ENCODE measurements around the gene NOL9.

Gene NOL9

DNA sequence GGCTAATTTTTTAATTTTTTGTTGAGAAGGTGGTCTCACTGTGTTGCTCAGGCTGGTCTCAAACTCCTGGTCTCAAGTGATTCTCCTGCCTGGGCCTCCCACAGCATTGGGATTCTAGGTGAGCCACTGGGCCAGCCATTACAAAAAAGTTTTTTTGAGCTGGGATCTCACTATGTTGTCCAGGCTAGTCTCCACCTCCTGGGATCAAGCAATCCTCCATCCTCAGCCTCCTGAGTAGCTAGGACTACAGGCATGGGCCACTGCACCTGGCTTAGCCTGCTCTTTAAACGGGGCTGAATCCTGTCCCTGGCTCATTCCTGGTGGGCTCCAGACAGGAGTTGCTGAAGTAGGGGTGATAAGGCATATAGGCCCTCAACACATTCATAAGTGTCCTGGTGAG, 3.3 kb upstream of the NOL9 start:
- TF ChIP-seq, protein P1, sequence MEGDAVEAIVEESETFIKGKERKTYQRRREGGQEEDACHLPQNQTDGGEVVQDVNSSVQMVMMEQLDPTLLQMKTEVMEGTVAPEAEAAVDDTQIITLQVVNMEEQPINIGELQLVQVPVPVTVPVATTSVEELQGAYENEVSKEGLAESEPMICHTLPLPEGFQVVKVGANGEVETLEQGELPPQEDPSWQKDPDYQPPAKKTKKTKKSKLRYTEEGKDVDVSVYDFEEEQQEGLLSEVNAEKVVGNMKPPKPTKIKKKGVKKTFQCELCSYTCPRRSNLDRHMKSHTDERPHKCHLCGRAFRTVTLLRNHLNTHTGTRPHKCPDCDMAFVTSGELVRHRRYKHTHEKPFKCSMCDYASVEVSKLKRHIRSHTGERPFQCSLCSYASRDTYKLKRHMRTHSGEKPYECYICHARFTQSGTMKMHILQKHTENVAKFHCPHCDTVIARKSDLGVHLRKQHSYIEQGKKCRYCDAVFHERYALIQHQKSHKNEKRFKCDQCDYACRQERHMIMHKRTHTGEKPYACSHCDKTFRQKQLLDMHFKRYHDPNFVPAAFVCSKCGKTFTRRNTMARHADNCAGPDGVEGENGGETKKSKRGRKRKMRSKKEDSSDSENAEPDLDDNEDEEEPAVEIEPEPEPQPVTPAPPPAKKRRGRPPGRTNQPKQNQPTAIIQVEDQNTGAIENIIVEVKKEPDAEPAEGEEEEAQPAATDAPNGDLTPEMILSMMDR (IDR thresholded peaks at IDR 0.05; ENCODE audit: extremely low read depth, missing control alignments), result no peak

DNA sequence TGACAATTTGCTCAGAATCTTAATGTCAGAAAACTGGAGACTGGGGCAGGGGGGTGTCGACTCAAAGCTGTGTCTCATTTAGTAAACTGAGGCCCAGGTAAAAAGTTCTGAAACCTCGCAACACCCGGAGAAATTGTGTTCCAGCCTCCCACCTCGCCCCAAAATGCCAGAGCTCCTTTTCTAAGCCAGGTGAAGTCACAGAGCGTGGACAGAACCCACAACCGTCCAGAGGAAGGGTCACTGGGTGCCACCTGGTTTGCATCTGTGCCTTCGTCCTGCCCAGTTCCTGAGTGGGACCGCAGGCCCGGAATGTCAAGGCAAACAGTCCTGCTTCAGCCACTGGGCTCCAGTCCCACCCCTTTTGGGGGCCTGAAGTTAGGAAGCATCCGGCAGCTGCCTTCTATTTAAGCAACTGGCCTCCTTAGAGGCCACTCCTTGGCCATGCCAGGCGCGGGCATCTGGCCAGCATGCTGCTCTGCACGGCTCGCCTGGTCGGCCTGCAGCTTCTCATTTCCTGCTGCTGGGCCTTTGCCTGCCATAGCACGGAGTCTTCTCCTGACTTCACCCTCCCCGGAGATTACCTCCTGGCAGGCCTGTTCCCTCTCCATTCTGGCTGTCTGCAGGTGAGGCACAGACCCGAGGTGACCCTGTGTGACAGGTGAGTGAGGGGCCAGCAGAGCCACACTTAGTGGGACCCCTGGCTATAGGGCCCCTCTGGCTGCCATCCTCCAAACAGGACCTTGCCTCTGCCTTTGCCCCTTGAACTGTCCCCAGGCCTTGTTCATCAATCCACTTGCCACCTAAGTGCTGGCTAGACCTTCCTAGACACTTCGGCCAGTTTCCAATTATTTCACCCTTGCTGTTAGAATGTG, 830 bp upstream of the NOL9 start, which contains the start of gene TAS1R1:
Gene TAS1R1, plus strand, starts transcription at position 401 of the 872 bp plus-strand sequence. Its CDS starts 67 bp downstream, at position 468.
- TF ChIP-seq, protein P1 (IDR thresholded peaks at IDR 0.05; ENCODE audit: extremely low read depth, missing control alignments), result no peak
- no peak for DNase-seq (ENCODE audit: low spot score)

More for the DNA sequence above, 3.3 kb upstream of the NOL9 start:
- no peak for DNase-seq (ENCODE audit: low spot score)

DNA sequence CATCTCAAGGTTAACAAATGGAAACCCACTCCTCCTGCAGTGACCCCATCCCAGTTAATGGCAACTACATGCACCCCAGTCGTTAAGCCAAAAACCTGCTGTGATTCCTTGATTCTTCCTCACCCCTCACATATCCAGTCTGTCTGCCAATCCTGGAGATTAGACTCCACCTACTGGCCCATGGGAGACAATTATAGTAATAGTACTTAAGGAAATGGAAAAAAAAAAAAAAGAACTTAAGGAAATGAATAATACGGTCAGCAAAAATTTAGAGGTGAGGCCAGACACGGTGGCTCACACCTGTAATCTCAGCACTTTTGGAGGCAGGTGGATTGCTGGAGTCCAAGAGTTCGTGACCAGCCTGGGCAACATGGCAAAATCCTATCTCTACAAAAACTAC, 7.0 kb downstream of the NOL9 start:
- no peak for DNase-seq (ENCODE audit: low spot score)
- TF ChIP-seq, protein P1 (IDR thresholded peaks at IDR 0.05; ENCODE audit: extremely low read depth, missing control alignments), result no peak

DNA sequence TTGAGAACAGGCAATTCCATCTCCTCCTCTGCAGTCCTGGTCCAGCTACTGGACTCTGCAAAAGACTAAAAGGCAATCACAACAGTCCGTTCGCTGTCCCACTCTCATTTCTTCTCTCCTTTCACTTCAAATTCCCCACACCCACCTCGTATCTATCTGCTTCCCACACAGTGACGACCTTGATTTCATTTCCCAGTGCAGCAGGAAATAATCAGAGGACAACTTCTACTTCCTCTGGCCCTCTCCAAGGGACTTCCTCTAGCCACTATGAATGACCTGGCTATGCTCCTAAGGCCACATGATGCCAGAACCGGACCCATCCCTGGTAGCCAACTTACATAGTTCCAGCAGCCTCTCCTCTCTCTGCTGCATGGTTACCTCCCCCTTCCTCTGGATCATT, 8.0 kb downstream of the NOL9 start:
- TF ChIP-seq, protein P1 (IDR thresholded peaks at IDR 0.05; ENCODE audit: extremely low read depth, missing control alignments), result no peak
- DNase-seq (ENCODE audit: low spot score), result no peak

DNA sequence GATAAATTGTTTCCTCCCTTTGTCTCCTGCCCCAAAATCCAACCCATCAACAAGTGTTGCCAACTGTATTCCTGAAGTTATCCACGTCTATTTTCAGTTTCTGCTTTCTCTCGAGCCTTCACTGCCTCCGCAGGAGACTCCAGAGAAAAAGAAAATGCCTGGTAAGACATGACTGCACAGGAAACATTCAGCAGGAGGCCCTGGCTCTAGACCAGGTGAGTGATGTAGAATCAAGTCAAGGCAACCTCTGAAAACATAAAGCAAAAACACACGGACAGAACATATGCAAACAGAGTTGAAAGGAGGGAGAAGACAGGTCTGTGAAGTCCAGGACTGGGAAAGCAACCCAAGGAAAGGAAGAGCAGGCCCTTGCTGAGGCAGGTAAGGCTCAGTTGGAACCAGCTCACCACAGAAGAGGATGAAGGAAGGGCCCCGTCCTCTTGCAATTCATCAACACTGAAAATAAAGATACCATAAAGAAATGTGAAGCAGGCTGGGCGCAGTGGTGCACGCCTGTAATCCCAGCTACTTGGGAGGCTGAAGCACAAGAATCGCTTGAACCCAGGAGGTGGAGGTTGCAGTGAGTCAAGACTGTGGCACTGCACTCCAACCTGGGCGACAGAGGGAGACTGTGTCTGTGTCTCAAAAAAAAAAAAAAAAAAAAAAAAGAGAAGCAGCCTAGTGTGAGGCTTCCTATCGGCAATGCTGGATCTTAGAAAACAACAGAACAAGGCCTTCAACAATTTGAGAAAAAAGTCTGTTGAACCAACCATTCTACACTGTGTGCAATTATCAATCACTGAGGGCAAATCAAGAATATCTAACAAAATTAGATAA, 8.8 kb downstream of the NOL9 start:
- no peak for DNase-seq (ENCODE audit: low spot score)
- TF ChIP-seq, protein P1 (IDR thresholded peaks at IDR 0.05; ENCODE audit: extremely low read depth, missing control alignments), result no peak

DNA sequence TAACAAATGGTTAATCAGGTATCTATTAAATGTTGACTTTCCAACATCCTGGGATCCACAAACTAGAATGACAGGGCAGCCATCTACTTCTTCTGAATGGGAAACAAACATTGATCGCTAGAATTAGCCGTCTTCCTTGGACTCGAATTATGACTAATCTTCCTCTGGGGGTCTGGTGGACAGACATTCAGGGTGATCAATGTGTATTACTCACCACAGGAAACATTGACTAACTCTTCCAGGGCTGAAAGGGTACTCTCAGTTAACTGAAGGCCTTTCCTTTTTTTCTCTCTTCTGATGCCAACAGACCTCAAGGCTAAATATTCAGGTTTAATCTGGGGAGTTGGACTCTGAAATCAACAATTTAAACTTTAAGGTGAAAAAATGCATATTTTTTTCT, 9.5 kb downstream of the NOL9 start:
- DNase-seq (ENCODE audit: low spot score), result no peak
- TF ChIP-seq, protein P1 (IDR thresholded peaks at IDR 0.05; ENCODE audit: extremely low read depth, missing control alignments), result no peak

DNA sequence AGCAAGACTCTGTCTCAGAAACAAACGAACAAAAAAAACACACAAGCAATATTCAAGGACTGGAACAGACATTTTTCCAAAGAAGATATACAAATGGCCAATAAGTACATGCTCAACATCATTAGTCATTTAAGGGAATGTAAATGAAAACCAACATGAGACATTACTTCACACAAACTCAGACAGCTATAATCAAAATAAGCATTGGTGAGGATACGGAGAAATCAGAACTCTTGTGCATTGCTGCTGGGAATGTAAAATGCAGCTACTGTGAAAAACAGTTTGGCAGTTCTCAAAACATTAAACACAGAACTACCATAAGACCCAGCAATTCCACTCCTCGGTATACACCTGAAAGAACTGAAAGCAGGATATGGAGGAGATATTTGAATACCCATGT, 15.4 kb downstream of the NOL9 start:
- DNase-seq (ENCODE audit: low spot score), result no peak
- TF ChIP-seq, protein P1 (IDR thresholded peaks at IDR 0.05; ENCODE audit: extremely low read depth, missing control alignments), result no peak
